Measurements from ENCODE around the gene NRSN1. TPM values are rescaled to one million over a fixed set of nuclear protein-coding genes. Genes with fewer than 3 reads are reported as not detected.

NRSN1 gene
- total and polyA plus RNA-seq, 2 experiments from 2014 or later = 0.68 to 1.5 TPM

GRCh38 chr6:24195836-24196597 is 70.0 kb downstream of the NRSN1 start:
- Histone ChIP-seq H3K9me2 (ENCODE audit: insufficient read depth) (0 out of 2 replicates have a peak, but pooled peaks cover 4% of the 10 kb centered on the region), H3K4me1 (ENCODE audit: insufficient read depth) (no peaks in the 10 kb centered on the region), H3K79me2 (replicated peaks; ENCODE audit: insufficient read depth) (no peaks in the 10 kb centered on the region), H4K20me1 (replicated peaks; ENCODE audit: insufficient read depth) (no peaks in the 10 kb centered on the region), H3K4me3 (no peak overlapping the region), H3F3A (replicated peaks; ENCODE audit: low read depth) (no peaks in the 10 kb centered on the region), H3K27ac (ENCODE audit: low read depth) (no peak overlapping the region), H2AFZ (no peak overlapping the region), H3K4me2 (no peak overlapping the region), H3K27me3 (ENCODE audit: insufficient read depth) (no peaks in the 10 kb centered on the region), H3K36me3 (ENCODE audit: insufficient read depth) (no peaks in the 10 kb centered on the region)
- TF ChIP-seq EZH2phosphoT487 (IDR thresholded peaks at IDR 0.05; ENCODE audit: unreplicated experiment) (no peak), STAT1 (IDR thresholded peaks at IDR 0.05; ENCODE audit: unreplicated experiment) (no peak), POLR2AphosphoS5 (IDR thresholded peaks at IDR 0.05; ENCODE audit: low read depth) (no peak), NANOG (IDR thresholded peaks at IDR 0.05; ENCODE audit: borderline replicate concordance) (no peak), CREB1 (CRISPR knock-in tag; IDR thresholded peaks at IDR 0.05; ENCODE audit: low read depth) (no peak), ZNF331 (CRISPR knock-in tag; IDR thresholded peaks at IDR 0.05; ENCODE audit: low read depth) (no peak), ZNF114 (CRISPR knock-in tag; IDR thresholded peaks at IDR 0.05) (no peak), JUNB (IDR thresholded peaks at IDR 0.05; ENCODE audit: unreplicated experiment) (no peak)
- TF ChIP-seq, protein P1, sequence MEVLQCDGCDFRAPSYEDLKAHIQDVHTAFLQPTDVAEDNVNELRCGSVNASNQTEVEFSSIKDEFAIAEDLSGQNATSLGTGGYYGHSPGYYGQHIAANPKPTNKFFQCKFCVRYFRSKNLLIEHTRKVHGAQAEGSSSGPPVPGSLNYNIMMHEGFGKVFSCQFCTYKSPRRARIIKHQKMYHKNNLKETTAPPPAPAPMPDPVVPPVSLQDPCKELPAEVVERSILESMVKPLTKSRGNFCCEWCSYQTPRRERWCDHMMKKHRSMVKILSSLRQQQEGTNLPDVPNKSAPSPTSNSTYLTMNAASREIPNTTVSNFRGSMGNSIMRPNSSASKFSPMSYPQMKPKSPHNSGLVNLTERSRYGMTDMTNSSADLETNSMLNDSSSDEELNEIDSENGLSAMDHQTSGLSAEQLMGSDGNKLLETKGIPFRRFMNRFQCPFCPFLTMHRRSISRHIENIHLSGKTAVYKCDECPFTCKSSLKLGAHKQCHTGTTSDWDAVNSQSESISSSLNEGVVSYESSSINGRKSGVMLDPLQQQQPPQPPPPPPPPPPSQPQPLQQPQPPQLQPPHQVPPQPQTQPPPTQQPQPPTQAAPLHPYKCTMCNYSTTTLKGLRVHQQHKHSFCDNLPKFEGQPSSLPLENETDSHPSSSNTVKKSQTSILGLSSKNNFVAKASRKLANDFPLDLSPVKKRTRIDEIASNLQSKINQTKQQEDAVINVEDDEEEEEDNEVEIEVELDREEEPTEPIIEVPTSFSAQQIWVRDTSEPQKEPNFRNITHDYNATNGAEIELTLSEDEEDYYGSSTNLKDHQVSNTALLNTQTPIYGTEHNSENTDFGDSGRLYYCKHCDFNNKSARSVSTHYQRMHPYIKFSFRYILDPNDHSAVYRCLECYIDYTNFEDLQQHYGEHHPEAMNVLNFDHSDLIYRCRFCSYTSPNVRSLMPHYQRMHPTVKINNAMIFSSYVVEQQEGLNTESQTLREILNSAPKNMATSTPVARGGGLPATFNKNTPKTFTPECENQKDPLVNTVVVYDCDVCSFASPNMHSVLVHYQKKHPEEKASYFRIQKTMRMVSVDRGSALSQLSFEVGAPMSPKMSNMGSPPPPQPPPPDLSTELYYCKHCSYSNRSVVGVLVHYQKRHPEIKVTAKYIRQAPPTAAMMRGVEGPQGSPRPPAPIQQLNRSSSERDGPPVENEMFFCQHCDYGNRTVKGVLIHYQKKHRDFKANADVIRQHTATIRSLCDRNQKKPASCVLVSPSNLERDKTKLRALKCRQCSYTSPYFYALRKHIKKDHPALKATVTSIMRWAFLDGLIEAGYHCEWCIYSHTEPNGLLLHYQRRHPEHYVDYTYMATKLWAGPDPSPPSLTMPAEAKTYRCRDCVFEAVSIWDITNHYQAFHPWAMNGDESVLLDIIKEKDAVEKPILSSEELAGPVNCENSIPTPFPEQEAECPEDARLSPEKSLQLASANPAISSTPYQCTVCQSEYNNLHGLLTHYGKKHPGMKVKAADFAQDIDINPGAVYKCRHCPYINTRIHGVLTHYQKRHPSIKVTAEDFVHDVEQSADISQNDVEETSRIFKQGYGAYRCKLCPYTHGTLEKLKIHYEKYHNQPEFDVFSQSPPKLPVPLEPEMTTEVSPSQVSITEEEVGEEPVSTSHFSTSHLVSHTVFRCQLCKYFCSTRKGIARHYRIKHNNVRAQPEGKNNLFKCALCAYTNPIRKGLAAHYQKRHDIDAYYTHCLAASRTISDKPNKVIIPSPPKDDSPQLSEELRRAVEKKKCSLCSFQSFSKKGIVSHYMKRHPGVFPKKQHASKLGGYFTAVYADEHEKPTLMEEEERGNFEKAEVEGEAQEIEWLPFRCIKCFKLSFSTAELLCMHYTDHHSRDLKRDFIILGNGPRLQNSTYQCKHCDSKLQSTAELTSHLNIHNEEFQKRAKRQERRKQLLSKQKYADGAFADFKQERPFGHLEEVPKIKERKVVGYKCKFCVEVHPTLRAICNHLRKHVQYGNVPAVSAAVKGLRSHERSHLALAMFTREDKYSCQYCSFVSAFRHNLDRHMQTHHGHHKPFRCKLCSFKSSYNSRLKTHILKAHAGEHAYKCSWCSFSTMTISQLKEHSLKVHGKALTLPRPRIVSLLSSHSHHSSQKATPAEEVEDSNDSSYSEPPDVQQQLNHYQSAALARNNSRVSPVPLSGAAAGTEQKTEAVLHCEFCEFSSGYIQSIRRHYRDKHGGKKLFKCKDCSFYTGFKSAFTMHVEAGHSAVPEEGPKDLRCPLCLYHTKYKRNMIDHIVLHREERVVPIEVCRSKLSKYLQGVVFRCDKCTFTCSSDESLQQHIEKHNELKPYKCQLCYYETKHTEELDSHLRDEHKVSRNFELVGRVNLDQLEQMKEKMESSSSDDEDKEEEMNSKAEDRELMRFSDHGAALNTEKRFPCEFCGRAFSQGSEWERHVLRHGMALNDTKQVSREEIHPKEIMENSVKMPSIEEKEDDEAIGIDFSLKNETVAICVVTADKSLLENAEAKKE (CRISPR knock-in tag; IDR thresholded peaks at IDR 0.05) = no peak
- TF ChIP-seq, protein P2, sequence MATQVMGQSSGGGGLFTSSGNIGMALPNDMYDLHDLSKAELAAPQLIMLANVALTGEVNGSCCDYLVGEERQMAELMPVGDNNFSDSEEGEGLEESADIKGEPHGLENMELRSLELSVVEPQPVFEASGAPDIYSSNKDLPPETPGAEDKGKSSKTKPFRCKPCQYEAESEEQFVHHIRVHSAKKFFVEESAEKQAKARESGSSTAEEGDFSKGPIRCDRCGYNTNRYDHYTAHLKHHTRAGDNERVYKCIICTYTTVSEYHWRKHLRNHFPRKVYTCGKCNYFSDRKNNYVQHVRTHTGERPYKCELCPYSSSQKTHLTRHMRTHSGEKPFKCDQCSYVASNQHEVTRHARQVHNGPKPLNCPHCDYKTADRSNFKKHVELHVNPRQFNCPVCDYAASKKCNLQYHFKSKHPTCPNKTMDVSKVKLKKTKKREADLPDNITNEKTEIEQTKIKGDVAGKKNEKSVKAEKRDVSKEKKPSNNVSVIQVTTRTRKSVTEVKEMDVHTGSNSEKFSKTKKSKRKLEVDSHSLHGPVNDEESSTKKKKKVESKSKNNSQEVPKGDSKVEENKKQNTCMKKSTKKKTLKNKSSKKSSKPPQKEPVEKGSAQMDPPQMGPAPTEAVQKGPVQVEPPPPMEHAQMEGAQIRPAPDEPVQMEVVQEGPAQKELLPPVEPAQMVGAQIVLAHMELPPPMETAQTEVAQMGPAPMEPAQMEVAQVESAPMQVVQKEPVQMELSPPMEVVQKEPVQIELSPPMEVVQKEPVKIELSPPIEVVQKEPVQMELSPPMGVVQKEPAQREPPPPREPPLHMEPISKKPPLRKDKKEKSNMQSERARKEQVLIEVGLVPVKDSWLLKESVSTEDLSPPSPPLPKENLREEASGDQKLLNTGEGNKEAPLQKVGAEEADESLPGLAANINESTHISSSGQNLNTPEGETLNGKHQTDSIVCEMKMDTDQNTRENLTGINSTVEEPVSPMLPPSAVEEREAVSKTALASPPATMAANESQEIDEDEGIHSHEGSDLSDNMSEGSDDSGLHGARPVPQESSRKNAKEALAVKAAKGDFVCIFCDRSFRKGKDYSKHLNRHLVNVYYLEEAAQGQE (IDR thresholded peaks at IDR 0.05; ENCODE audit: unreplicated experiment) = no peak
- ATAC-seq (no peak), DNase-seq (ENCODE audit: low spot score) (no peak)
- H3K27ac Mint-ChIP-seq = no peak overlapping the region
- H3K4me3 Mint-ChIP-seq = no peak overlapping the region
- no peaks in the 10 kb centered on the region for H3K36me3 Mint-ChIP-seq (ENCODE audit: low read depth)
- H3K27me3 Mint-ChIP-seq (ENCODE audit: insufficient read depth, low read depth, poor library complexity) = peaks cover 1% of the 10 kb centered on the region
- H3K9me3 Mint-ChIP-seq = peaks cover 6% of the 10 kb centered on the region; the same call in 1 of the 3 replicates
- no peaks in the 10 kb centered on the region for H3K4me1 Mint-ChIP-seq
